Dermis blood vessel endothelial cell (primary cell): ENCODE measurements around the gene FNDC3B. TPM values are rescaled to one million over a fixed set of nuclear protein-coding genes. Genes with fewer than 3 reads are reported as not detected.
A peak's percentile ranks its signal among the peaks of the same experiment; 100 is the strongest.

ENCODE experiments used
- DNase-seq: peaks from one replicate; pipeline ENCODE4 v3.0.0; 2010
- total RNA-seq: library from RNA; depleted of rRNA; stranded (reverse); fragments of >200 nt; gene quantifications from 2 replicates; pipeline ENCODE4 v1.2.3, GENCODE V29; 2014

The FNDC3B gene
- total RNA-seq, 1 donor from 2014 or later = 126 TPM

DNA sequence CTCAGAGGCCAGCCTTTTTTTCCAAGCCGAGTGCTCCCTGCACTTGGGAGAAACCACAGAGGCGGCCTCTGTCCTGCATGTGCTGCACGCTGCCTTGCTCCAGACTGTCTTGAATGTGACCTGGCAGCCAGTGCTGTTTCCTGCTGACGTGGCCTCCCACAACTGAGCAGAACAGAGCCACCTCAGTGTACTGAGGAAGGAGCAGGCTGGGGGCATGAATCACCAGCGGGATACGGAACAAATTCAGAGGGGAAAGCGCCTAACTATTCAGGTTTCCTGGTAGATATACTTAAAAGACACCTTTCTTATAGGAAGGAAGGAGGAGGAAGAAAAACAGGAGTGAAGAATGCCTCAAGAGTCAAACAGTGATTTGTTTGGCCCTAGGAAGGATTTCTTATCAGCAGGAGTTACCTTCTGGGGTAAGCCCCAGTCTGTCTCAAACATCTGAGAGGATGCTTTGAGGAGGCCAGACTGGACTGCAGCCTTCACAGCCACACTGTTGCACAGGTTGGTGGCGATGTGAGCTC is 114.0 kb downstream of the FNDC3B start:
- DNase-seq = peak; percentile 98

DNA sequence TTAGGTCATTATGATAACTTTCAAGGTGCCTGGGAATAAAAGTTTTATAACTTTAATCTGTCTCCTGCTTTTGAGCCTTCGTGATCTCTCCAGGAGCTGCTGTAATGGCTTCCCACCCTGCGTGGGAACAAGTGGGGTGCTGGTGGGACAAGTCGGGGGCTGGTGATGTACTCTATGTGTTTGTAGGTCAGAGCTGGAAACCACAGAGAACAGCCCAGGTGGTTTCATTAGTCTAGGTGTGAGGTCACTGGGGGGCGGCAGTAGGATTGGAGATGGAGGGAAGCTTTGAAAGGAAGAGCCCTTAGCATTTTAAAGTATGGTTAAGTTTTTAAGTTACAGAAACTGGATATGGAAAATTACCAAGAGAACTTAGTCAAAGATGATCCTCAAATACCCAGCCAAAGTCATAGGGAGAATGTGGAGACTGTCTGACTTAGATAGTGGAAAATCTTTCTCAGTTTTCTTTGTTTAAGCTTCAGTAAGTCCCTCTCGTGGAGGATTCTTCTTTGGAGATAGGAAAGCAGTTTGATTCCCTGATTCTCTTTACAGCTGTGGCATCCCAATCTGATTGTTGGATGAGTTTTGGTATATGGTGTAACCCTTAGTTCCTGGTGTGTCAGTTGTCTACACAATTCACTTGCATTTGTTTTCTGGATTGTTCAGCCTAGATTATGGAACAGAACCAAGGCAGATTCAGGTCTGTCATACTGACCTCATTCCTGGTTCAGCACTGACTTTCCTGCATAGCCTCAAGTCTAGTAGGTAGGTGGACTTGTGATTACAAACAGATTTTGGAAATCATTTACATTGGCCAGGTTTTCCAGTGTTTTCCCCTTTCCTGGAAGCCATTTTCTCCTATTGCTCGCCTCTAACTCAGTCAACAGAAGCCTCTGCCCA is 115.6 kb downstream of the FNDC3B start:
- DNase-seq = no peak

DNA sequence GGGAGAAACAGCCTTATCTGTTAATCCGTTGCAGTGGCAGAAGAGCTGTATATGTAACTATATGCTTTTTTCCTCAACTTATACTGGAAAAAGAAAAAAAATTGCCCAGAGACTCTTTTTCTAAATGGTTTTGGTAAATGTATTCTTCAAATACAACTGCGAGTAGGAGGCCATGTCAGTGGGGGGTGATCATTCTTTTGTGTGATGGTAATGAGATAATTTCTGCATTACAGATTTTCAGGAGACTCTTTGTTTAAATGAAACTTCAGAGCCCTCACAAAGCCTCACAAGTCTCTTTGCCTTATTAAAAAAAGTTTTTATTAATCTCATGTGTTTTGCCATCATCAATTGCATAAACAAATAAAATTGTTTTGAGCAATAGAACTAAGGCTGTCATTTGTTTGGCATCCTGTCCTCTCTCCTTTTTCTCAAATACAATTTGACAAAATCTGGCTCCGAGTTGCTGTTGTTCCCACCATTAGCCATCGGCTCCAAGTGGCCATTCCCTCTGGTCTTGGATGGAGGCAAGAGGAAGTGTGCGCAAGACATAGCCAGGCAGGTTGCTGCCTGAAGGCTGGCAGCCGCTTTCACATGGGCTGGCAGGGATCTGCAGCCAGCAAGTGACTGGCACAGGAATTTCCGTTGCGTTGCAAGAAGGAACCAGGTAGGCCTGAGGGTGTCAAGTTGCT is 116.7 kb downstream of the FNDC3B start:
- peak; percentile 51 for DNase-seq

DNA sequence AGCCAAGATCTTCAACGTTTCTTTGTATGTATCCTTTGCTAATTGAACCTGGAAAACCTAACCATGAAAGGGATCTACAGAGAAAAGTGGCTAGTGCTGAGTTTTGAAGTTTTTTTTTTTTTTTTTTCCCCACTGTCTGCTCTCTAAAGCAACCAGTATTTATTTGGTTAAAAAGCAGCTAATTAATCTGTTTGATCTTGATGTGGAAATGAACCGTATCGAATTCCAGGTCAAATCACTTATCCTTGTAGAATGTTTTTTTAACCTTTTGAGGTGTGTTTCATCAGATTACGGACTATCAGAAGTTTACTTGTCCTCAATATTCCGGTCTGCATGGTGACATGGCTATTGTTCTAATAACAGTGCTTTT is 117.2 kb downstream of the FNDC3B start:
- peak; percentile 21 for DNase-seq

DNA sequence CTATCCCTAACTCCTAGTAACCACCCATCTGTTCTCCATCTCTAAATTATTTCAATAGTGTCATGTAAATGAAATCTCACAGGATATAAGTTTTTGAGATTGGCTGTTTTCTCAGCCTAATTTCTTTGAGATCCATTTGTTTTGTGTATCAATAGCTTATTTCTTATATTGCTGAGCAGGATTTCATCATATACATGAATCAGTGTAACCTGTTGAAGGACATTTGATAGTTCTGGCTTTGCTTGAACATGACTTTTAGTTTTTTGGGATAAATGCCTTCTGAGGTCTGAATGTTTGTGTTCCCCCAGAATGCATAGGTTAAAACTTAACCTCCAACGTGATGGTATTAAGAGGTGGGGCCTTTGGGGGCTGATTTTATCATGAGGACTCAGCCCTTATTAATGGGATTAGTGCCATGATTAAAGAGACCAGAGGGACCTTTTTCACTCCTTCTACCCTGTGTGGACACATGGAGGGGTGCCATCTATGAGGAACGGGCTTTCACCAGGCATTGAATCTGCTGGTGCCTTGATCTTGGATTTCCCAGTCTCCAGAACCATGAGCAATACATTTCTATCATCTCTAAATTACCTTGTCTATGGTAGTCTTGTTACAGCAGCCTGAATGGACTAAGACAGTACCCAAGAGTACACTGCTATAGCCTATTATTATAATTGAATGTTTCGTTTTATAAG is 118.3 kb downstream of the FNDC3B start:
- DNase-seq = no peak

DNA sequence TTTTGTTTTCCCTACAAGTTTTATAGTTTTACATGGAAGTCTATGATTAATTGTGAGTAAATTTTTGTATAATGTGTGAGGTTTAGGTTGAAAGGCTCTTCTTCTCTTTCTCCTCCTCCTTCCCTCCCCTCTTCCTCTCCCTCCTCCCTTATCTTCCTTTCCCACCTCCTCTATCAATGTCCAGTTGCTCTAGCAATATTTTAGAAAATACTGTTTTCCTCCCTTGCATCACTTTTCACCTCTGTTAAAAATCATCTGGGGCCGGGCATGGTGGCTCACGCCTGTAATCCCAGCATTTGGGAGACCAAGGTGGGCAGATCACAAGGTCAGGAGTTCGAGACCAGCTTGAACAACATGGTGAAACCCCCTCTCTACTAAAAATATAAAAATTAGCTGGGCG is 119.4 kb downstream of the FNDC3B start:
- DNase-seq = no peak

DNA sequence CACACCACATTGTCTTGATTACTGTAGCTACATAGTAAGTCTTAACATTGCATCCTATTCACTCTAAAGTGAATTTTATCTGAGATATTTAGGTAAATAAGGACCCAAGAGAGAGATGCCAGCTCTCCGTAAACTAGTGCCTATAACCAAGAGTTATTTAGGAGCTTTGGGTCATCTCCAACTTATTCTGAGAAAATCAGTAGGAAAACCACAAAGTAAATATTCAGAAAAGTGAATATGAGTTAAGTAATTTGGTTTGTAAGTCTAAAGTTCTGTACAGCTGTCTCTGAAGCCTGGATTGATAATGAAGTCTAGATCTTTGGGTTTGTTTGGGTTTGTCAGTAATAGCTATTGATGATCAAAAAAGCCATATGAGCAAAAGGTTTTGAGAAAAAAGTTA is 120.0 kb downstream of the FNDC3B start:
- no peak for DNase-seq

DNA sequence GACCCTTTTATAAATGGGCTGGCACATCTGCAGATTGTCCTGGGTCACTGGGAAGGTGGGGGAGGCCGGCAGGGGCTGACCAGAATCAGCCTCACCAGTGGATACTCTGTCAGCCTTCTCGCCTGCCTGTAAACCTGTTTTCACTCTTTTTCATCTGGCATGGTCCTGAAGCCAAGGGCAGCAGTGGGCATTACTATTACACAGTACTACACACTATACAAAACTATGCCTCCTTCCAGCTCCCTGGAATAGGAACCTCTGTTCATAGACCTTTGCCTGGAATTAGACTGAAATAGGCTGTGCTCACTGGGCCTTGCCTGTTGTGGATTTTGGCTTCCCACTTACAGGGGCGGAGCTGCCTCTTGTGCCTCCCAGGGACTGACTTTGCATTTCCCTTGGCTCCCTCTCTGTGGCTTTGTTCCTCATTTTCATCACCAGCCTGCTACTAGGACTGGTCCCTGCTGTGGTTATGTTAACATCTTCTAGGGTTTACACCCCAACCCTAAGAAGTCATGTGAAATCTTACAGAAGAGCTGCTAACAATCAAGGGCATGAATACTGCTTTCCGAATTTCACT is 120.7 kb downstream of the FNDC3B start:
- DNase-seq = no peak

DNA sequence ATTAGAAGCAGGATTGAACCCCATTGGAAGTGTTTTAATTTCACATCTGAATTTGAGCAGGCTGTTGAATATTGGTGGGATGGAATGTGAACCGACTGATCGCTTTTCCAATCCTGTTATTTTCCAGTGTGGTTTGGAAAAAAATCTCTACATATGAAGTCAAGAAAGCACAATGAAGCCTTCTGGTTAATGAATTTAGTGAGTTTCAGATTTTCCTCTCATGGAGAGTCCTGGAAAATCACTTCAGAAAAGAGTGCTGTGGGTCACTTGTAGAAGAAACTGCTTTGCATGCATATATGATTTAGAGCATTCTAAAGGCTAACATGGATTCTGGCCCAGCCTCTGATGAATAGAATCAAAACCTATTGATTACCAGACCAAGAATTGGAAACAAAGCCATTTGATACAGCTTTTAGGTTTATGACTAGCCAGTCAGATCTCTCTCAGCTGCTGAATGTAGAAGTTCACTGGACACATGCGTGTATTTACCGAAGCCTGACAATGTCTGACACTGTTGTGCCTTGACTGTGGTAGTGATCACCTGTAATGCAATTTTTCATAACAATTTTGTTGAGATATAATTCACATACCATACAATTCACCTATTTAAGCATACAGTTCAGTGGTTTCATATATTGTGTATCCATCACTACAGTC is 121.9 kb downstream of the FNDC3B start:
- DNase-seq = no peak

DNA sequence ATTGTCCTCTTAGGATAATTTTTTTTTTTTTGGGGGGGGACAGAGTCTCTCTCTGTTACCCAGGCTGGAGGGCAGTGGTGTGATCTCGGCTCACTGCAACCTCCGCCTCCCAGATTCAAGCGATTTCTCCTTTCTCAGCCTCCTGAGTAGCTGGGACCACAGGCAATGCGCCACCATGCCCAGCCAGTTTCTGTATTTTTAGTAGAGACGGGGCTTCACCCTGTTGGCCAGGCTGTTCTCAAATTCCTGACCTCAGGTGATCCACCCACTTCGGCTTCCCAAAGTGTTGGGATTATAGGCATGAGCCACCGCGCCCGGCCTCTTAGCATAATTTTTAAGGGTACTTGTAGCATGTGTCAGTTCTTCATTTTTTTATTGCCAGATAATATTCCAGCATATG is 122.6 kb downstream of the FNDC3B start:
- no peak for DNase-seq

DNA sequence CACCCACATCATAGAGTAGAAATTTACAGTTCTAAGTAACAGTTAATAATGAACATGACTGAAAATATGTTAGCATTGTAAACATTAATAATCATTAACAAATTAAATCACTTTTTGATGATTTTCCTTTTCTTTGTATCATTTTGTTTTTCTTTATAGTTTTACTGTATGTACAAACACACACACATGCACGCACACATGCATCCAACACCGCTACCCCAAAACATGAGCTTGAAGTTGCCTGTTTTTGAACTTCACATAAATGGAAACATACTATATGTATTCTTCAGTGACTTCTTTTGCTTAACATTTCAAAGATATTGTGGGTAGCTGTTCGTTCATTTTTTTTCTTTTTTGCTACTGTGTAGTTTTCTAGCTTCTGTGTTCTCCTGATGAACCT is 123.9 kb downstream of the FNDC3B start:
- no peak for DNase-seq

DNA sequence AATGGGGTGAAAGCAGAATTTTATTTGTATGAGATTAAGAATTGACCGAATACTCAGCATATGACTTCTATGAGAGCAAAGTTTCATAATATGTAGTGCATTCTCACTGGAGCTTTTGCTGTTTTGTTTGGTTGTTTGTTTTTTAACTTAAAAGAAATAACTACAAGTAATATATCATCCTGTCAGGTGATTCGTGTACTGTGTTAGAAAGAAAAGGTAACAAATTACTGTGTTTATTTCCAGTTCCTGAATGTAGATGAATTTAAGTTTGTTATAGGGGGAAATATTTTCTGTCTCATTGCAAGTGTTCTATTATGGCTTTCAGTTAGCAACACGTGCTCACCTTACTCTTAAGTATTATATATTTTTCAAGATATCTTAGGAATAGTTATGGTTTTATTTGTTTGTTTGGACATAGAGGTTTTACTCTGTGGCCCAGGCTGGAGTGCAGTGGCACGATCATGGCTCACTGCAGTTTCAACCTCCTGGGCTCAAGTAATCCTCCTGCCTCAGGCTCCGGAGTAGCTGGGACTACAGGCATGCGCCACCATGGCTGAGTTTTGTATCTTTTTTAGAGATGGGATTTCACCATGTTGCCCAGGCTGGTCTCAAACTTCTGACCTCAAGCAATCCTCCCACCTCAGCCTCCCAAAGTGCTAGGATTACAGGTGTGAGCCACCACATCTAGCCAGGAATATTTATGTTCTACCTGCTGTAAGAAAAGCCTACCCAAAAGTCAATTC is 125.4 kb downstream of the FNDC3B start:
- DNase-seq = no peak

DNA sequence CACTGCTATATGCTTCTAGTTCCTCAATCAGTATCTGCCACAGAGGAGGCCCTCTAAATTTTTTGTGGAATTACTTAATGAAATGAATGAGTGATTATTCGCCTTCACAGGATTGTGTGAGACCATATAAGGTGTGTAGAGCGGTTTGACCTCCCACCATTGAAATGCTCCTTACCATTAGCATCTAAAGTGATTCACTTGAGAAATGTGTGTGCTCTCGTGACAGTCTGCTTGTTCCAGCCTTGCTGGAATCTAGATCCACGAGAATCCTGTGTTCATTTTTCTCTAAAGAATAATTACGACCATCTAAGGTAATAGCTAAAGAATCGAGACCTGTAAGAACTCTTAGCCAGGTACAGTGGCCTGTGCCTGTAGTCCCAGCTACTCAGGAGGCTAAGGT is 126.9 kb downstream of the FNDC3B start:
- DNase-seq = no peak

DNA sequence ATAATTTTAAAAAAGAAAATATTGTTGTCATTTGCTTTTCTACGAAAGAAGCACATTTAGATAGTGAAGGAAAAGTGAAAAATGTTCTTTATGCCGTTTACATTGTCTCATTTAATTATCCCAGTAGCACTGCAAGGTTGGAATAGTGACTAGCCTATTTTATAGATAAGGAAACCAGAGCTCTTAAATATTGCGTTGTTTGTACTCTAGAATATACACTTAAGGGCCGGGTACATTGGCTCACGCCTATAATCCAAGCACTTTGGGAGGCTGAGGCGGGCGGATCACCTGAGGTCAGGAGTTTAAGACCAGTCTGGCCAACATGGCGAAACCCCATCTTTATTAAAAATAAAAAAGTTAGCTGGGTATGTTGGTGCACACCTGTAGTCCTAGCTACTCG is 127.5 kb downstream of the FNDC3B start:
- no peak for DNase-seq

DNA sequence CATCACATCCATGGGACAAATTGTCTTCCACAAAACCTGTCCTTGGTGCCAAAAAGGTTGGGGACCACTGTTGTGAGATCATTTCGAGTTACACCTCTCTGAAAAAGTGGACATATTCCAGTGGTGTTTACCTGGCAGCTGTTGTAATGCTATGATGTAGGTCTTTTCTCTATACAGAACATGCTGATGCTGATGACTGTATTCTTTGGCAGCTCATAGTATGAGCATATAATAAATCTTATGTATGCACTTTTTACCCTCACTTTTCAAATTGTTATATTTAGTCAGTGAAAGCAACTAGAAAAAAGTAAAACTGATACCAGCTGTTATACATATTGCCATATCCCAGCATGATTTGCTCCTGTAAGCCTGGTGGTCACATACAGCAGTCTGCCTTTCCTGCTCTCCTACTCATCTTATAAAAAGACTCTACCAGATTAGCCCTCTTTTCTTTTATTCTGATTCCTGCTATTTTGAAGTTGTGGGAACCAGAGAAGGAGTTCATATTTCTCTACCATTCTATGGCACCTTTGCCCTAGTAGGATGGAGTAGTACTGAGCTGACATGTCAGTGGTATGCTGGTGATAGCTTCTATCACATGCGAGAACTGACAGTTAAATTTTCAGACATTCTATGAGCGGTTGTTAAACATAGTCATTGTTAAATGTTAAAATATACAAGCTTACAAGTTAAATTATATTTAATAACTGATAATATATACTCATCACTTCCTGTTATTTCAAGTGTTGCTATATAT is 128.7 kb downstream of the FNDC3B start:
- DNase-seq = no peak

DNA sequence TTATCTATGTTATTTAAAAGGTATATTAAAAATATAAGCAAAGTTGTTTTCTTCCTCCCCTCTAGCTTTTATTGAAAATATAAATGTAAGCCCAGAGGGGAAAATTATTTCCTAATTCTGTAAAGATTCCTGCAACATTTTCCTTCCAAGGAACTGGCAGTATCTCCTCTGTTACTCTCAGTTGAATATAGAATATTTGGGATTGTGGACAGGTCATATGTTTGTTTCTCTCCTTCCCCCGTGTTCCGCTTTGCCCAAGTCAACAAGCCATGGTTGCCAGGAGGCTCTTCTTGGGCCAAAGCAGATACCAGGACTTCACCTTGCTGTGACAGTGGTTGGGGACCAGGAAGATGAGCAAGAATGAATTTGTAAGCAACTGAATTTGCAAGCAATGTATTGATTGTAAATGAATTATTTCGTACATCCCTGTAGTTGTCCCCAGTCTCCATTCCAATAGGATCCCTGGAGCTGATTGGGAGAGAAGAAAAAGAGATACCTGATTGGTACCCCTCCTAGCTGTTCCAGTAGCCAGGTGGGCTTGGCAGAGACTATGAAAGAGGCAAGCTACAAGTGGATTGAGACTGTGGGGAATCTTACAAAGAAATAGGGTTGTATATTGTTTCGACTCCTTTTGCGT is 130.8 kb downstream of the FNDC3B start:
- DNase-seq = no peak

DNA sequence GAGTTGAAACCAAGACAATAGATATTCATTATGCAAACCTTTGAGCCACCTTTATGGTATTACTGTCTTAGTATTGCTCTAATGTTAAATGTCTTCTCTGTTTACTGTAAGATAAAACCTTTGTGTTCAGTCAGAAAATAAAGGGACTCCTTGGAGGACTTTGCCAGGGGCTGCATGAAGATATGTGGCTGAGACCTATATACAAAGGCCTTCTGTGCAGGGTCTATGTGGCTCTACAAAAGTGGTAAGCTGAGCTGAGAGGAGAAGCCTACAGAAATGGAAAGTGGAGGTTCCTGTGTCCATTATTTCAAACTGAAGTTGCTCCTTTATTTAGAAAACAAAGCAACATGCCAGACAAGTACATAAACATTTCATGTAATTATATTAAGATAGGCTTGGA is 131.5 kb downstream of the FNDC3B start:
- DNase-seq = no peak

DNA sequence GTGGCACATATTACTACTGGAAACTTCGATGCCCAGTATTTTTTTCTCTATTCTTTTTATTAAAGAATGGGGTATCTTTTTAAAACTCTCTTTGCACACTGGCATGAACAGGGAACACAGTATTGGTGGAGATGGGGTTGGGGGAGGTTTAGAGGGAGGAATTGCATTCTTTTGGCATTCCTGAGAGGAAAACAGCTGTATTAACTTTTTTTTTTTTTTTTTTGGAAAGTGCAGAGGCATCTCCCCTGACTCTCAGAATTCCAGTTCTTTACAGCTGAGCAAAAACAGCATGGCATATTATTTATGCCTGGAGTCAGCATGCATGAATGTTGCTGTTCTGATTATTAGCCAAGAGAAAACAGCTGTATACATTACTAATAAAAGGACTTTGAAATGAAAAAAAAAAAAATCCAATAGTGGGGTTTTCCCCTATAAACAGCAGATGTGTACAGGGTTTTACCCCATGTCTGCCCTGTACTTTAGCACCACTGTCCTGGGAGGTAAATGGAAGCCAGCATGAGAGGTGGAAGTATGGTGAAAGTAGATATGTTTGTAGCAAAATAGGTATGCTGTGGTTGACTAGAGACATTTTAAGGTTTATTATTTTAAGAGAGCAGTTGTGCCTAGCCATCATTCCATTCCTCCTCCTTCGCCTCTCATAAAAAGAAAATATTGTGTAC is 132.2 kb downstream of the FNDC3B start:
- no peak for DNase-seq

DNA sequence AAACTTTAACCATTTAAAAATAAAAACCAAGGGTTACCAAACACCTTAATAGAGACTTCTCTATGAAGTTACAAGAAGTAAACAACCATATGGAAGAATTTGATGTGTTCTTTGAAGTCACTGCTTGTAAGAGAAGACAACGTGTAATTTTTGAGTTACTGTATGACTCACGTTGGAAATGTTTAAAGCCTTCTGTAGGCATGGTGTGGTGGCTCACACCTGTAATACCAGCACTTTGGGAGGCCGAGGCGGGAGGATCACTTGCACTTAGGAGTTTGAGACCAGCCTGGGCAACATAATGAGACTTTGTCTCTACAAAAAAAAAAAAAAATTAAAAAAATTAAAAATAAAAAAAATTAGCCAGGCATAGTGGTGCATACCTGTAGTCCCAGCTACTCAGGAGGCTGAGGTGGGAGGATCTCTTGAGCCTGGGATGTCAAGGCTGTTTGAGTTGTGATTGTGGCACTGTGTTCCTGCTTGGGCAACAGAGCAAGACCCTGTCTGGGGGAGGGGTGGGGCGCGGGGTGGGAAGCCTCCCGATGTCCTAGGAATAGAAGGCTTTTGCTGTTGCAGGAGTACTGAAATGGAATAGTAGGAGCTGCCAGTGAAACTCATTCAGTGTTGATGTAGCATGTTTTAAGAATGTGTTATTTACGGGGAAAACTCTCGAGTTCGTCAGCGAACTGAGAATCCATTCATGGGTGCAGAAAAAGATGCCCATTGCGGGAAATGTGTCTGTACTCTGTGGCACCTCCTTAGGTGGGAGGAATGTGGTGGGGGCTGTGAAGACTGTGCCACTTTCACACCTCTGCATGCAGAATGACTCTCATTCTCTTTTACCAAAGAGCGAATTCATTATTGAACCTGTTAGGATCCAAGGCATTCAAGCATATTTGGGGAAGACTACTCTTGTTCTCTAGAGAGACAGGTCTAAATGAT is 134.2 kb downstream of the FNDC3B start:
- no peak for DNase-seq
